ENCODE measurements around the gene TTLL5.
"Not testable (repeated sequence)": the region's sequence is repeated elsewhere in the genome, so short reads cannot be mapped to it uniquely, and the experiment has no call there.

Gene TTLL5

GRCh38 chr14:75915045-75915444 lies 254.0 kb downstream of the TTLL5 start:
- DNase-seq (ENCODE audit: low read depth) = no peak

- no peak for DNase-seq (ENCODE audit: low read depth)
These were observed 256.4 kb downstream of the TTLL5 start for GRCh38 chr14:75917322-75917945.

DNA sequence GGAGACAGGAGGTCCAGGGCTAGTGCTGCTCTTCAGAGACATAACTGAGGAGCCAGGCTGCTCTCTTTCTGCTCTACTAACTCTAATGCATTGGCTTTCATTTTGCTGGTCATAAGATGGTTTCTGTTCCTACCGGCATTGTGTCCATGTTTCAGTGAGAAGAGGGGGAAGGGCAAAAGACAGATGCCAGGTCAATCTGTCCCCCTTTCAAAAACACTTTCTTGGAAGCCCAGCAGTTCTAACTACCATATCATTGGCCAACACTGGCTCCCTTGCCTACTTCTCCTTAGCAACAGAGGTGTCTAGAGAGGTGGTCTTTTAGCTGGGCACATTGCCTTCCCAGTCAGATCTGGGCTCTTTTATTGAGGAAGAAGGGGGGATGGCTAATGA lies 256.9 kb downstream of the TTLL5 start:
- no peak for DNase-seq (ENCODE audit: low read depth)

DNA sequence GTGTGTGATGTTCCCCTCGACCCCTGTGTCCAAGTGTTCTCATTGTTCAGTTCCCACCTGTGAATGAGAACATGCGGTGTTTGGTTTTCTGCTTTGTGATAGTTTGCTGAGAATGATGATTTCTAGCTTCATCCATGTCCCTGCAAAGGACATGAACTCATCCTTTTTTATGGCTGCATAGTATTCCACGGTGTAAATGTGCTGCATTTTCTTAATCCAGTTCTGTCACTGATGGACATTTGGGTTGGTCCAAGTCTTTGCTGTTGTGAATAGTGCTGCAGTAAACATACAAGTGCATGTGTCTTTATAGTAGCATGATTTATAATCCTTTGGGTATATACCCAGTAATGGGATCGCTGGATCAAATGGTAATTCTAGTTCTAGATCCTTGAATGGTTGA lies 259.4 kb downstream of the TTLL5 start:
- DNase-seq (ENCODE audit: low read depth) = not testable (repeated sequence)

- DNase-seq (ENCODE audit: low read depth) = not testable (repeated sequence)
These were observed 264.2 kb downstream of the TTLL5 start for GRCh38 chr14:75925141-75925840.

- DNase-seq (ENCODE audit: low read depth) = no peak
These were observed 265.5 kb downstream of the TTLL5 start for GRCh38 chr14:75926431-75927115.

- no peak for DNase-seq (ENCODE audit: low read depth)
These were observed 266.6 kb downstream of the TTLL5 start for GRCh38 chr14:75927564-75928087.

DNA sequence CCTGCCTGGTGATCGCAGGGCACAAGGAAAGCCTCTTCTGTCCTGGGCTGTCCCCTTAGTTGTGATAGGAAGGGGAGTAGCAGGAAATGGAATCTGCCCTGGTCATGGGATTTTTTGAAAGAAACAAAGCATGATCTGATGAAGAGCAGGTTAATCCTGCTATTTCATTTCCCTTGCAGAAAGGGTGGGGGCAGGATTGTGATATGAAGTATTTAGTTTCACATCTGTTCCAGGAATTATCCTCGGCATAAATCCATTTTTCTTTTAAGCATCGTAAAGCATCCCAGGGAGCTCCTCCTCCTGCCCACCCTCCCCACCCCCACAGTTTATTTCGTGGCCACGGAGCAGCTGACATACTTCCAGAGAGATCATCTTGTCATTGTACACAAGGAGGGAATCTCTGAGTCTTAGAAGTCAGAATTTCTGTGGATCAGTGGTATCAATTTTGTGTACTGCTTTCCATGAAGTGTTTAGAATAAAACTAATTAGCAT lies 267.7 kb downstream of the TTLL5 start:
- no peak for DNase-seq (ENCODE audit: low read depth)

GRCh38 chr14:75933712-75934296 lies 272.8 kb downstream of the TTLL5 start:
- no peak for DNase-seq (ENCODE audit: low read depth)

DNA sequence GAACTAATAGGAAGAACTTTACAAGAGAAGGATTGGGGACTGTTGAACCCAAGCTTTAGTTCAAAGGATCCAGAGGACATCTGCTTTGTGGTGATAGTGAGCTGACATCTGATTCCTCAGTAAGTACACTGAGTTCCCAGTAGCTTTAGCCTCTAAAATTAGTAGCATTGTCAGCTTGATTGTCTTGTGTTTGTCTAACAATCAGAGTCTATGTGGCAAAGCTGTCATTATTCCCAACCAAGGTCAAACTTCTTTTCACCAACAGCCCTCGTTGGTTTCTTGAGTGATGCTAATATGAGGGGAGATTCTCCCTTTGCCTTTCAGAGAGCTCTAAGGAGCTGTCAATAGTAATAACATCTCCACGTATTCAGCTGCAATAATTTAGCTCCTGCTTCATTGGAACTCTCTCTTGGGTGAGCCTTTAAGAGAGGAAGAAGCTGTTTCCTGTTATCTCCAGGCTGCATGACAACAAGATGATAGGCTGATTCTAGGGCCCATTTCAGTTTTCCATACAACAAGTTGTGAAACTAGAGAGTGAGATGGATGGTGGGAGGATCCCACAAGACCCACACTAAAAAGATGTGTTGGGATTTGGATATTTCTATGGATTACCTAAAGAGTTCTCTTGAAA lies 274.1 kb downstream of the TTLL5 start:
- no peak for DNase-seq (ENCODE audit: low read depth)

DNA sequence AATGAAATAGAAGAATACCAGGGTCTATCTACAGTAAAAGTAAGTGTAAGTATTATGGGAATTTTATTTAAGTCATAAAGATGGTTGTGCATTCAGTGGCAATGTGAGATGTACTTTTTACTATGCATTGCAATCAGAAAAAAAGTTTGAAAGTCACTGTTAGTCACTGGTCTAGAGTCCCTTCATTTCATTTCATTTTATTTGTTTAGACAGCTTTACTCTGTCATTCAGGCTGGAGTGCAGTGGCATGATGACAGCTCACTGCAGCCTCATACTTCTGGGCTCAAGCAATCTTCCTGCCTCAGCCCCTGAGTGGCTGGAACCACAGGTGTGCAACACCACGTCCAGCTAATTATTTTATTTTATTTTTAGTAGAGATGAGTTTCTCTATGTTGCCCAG lies 278.2 kb downstream of the TTLL5 start:
- no peak for DNase-seq (ENCODE audit: low read depth)

DNA sequence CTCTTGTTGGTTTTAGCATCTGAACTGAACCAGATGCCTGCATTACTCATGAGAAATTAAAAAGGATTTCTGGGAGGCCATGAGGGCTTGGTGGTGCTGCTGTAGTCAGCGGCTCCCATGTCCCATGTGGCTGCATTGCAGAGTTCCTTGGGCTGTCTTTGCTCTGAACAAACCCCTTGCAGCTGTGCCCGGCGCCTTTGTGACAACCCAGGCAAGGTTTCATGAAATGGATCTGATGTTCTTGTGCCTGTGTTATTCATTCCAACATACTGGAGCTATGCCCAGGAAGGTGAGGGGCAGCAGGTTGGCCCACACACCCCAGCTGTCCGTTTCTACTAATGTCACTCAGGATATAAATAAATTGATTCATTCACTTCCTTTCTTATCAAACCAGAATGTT lies 280.0 kb downstream of the TTLL5 start:
- no peak for DNase-seq (ENCODE audit: low read depth)

DNA sequence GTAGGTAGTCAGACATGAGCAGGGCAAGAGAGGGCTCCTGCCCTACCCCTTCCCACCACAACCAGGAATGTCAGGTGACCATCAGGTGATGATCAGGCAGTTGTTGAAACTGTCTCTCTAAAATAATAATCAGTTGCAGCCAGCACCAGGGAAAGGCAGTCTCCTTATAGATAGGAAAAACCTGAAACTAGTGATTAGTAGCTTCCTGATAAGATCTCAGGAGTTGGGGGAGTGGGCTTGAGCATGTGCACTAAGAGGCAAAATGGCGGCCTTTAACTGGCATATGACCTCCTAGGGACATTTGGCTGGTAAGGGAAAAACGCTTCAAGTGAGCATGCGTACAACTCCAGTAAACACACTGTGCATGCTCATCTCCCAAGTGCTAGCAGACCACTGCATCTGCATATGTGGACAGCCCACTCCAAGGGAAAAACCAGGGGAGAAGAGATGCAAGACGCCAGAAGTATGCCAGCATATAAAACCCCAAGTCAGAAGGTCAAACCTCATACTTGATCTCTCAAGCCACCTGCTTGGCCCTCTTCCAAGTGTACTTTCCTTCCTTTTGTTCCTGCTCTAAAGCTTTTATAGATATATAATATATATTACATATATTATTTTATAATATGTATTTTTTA lies 283.7 kb downstream of the TTLL5 start:
- DNase-seq (ENCODE audit: low read depth) = no peak

DNA sequence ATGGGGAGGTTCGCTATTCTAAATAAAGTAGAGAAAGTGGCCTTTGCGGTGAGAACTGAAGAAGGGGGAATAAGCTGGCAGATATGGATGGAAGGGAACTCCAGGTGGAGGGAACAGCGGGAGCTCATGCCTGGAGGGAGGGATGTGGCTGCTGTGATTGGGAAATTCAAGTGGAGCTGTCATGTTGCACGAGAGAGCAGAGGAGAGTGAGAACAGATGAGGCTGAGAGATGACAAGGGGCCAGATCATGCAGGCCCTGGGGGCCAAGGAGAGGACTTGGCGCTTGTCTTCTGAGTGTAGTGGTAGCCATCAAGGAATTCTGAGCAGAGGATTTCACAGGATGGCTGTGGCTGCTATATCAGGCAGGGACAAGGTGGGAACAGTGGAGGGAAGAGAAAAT lies 285.7 kb downstream of the TTLL5 start:
- DNase-seq (ENCODE audit: low read depth) = no peak

DNA sequence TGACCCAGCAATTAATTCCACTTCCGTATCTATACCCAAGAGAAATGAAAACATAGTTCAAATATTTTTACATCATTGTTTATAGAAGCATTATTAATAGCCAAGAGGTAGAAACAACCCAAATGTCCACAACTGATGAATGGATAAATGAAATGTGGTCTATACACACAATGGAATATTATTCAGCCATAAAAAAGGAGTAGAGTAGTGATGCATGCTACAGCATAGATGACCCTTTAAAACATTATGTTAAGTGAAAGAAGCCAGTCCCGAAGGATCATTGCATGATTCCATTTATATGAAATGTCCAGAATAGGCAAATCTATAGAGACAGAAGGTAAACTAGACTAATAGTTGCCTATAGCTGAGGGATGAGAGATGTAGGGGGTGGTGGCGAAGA lies 291.4 kb downstream of the TTLL5 start:
- no peak for DNase-seq (ENCODE audit: low read depth)

- DNase-seq (ENCODE audit: low read depth) = no peak
These were observed 298.0 kb downstream of the TTLL5 start for GRCh38 chr14:75959031-75959430.

GRCh38 chr14:75960231-75960630 lies 299.2 kb downstream of the TTLL5 start:
- no peak for DNase-seq (ENCODE audit: low read depth)

GRCh38 chr14:75961662-75962061 lies 300.6 kb downstream of the TTLL5 start:
- DNase-seq (ENCODE audit: low read depth) = no peak

GRCh38 chr14:75967866-75968265 lies 306.8 kb downstream of the TTLL5 start:
- DNase-seq (ENCODE audit: low read depth) = no peak

DNA sequence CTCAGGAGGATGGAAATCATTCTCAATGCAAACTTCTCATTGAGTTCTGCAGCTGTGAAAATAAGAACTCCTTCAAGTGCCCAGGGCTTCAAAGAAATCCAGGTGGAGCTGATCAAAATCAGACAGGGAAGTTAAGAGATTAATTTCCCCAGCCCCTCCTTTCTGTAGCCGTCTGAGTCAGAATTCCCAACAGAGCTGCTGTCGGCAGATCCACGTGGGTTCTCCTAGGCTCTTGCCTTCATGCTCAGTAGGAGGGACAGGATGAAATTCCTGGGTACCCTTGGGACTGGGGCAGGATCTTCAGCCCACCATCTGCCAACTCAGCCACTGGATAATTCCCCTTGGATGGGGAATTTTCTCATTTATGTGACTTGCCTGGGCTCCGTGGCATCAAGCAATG lies 307.4 kb downstream of the TTLL5 start:
- no peak for DNase-seq (ENCODE audit: low read depth)

- no peak for DNase-seq (ENCODE audit: low read depth)
These were observed 308.1 kb downstream of the TTLL5 start for GRCh38 chr14:75969126-75969525.

DNA sequence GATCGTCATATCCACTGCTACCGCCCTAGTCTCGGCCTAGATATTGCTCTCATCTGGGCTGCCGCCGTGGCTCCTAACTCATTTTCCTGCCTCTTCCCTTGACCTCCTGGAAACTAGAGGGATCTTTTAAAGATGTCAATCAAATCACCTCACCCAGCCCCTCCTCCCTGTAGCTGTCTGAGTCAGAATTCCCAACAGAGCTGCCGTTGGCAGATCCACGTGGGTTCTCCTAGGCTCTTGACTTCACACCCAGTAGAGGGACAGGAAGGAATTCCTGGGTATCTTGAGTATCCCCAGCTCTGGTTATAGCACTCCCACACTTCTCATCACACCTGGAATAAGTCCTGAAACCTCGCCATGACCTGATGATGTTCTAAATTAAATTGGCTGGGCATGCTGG lies 308.8 kb downstream of the TTLL5 start:
- DNase-seq (ENCODE audit: low read depth) = no peak
